ENCODE results near the gene NFAT5. TPM values are rescaled to one million over a fixed set of nuclear protein-coding genes. Genes with fewer than 3 reads are reported as not detected.

Gene NFAT5
- total RNA-seq, 2 donors from 2014 or later = 37.6 to 75.5 TPM

GRCh38 chr16:69703638-69704037 is 137.9 kb downstream of the NFAT5 start:
- no peak for ATAC-seq
- no peak for DNase-seq (ENCODE audit: low spot score in 2 of 2)
- Mint-ChIP-seq H3K27ac (no peak overlapping the region), H3K36me3 (no peaks in the 10 kb centered on the region), H3K9me3 (no peaks in the 10 kb centered on the region)

DNA sequence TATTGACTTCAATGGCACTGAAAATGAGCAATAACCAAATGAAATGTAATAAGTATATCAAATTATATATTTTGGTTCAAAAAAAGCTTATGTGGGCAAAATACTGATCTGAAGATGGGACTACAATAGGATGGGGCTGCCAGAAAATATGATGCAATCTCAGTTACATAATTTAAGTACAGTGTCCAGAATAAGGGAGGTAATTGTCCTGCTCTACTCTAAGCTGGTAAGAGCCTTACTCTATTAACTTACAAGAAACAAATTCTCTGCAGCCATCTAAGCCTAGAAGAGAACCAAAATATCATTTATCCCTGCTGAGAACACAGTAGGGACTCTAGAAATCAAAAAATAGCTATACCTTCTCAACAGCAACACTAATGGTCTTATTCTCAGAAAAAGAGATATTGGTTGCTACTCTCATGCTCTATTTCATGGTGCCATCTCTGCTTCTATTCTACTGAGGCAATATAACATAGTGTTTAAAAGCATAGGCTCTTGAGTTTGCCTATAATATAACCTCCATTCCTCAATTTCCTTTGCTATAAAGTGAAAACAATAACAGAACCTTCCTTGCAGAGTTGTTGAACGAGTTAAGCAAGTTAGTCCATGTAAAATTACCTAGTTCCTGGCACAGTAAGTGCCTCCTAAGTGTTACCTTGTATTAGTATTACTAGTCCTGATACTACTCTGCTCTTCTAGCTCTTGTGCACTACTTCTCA is 140.6 kb downstream of the NFAT5 start:
- no peaks in the 10 kb centered on the region for H3K9me3 Mint-ChIP-seq
- DNase-seq (ENCODE audit: low spot score in 2 of 2) (no peak), ATAC-seq (no peak)
- H3K36me3 Mint-ChIP-seq = no peaks in the 10 kb centered on the region
- H3K27ac Mint-ChIP-seq = peak overlapping the region in 1 of 2 donors; percentile 32

DNA sequence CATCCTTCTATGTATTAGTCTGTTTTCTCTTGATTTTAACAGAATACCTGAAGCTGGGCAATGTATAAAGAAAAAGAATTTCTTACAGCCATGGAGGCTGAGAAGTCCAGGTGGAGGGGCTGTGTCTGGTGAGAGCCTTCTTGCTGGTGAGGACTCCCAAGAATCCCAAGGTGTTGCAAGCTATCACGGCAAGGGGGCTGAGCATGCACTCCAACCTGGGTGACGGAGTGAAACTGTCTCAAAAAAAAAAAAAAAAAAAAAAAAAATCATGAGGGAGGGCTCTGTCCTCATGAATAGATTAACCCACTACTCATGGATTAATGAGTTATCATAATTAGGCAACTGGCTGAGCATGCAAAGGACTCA is 141.2 kb downstream of the NFAT5 start:
- DNase-seq (ENCODE audit: low spot score in 2 of 2) (no peak), ATAC-seq (no peak)
- no peaks in the 10 kb centered on the region for H3K9me3 Mint-ChIP-seq
- H3K36me3 Mint-ChIP-seq = no peaks in the 10 kb centered on the region
- H3K27ac Mint-ChIP-seq = peak overlapping the region in 1 of 2 donors; percentile 32

DNA sequence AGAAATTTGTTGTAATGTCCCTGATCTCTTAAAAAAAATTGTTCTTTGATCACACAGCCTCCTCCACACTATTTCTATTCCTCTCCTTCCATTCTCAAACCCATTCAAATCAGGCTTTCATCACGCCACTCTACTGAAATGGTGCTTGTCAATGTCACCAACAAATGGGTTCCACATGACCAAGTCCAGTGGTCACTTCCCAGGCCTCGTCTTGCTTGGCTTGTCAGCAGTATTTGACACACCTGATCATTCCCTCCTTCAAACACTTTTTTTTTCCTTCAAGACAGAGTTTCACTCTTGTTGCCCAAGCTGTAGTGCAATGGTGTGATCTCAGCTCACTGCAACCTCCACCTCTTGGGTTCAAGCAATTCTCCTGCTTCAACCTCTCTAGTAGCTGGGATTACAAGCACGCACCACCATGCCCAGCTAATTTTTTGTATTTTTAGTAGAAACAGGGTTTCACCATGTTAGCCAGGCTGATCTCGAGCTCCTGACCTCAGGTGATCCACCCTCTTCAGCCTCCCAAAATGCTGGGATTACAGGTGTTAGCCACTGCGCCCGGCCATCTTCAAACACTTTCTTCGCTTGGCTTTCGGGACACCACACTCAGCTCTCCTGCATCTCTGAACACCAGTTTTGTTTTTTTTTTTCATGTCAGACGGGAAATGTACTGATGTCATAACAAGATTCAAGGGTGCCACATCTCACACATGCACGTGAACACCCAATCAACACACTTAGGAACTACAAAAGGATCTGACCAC is 142.3 kb downstream of the NFAT5 start:
- ATAC-seq (no peak), DNase-seq (ENCODE audit: low spot score in 2 of 2) (no peak)
- peak overlapping the region; percentile 5 to 30 for H3K27ac Mint-ChIP-seq
- H3K9me3 Mint-ChIP-seq = no peaks in the 10 kb centered on the region
- H3K36me3 Mint-ChIP-seq = no peaks in the 10 kb centered on the region

DNA sequence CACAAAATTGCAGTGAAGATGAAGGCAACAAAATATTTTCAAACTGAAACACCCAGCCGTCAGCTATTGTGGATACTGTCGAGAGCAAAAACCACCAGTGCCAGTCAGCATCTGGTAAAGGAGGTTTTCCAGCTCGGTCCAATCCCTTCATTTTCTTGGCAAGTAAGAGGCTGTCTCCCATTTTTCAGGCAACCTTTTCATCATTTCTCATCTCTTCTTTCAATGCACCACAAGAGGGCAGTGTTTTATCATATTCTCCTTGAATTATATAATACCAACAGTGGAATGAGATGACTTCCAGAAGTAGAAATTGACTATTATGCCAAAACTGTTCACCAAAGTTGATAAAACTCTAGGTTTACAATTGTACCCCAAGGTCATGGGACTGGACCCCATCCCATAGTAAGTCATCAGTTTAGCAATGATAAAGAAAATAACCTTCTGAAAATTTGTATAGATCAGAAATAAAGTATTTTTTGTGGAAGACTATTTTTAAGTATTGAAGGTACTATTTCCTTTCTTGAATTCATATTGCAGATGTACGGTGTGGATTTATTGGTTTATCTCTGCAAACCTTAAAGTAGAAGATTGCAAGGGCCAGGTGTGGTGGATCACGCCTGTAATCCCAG is 143.8 kb downstream of the NFAT5 start:
- Mint-ChIP-seq H3K27ac (peak overlapping the region; percentile 30 to 39), H3K36me3 (no peaks in the 10 kb centered on the region), H3K9me3 (no peaks in the 10 kb centered on the region)
- ATAC-seq (peak in 1 of 2 donors; percentile 60), DNase-seq (ENCODE audit: low spot score in 2 of 2) (no peak)

DNA sequence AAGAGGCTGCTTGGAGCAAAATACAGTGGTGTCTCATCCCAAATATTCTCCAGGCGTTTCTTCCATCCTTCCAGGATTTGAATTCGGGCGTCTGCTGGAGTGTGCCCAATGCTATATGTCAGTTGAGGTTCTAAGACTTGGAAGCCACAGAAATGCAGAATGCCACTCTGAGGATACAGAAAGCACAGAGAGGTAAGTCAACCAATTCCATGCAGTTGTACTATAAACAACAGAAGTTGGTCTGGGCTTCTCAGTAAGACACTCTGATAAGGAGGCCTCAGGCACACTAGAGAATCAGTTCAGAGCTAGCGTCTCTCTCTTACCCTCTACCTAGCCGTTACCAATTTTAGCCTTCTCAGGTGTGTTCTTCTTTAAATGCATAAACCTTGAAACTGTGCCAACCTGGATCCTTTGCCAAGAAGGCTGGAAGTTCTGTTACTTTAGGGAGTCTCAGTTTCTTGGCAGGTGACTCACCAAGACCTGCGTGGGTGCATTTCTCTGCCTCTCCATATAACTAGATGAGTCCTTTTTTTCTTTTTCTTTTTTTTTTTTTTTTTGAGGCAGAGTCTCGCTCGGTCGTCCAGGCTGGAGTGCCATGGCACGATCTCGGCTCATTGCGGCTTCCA is 145.5 kb downstream of the NFAT5 start:
- no peaks in the 10 kb centered on the region for H3K9me3 Mint-ChIP-seq
- no peak for DNase-seq (ENCODE audit: low spot score in 2 of 2)
- H3K27ac Mint-ChIP-seq = no peak overlapping the region
- H3K36me3 Mint-ChIP-seq = no peaks in the 10 kb centered on the region
- ATAC-seq = peak; percentile 37 to 42

- no peaks in the 10 kb centered on the region for H3K9me3 Mint-ChIP-seq
- H3K36me3 Mint-ChIP-seq = no peaks in the 10 kb centered on the region
- DNase-seq (ENCODE audit: low spot score in 2 of 2) (no peak), ATAC-seq (peak; percentile 59 to 62)
- H3K27ac Mint-ChIP-seq = peak overlapping the region in 1 of 2 donors; percentile 25
Observed at GRCh38 chr16:69712277-69712676, 146.5 kb downstream of the NFAT5 start.

- ATAC-seq (no peak), DNase-seq (ENCODE audit: low spot score in 2 of 2) (no peak)
- no peak overlapping the region for H3K27ac Mint-ChIP-seq
- no peaks in the 10 kb centered on the region for H3K9me3 Mint-ChIP-seq
- H3K36me3 Mint-ChIP-seq = no peaks in the 10 kb centered on the region
Observed at GRCh38 chr16:69712914-69713581, 147.3 kb downstream of the NFAT5 start.

- peak overlapping the region in 1 of 2 donors; percentile 70 for H3K27ac Mint-ChIP-seq
- no peaks in the 10 kb centered on the region for H3K9me3 Mint-ChIP-seq
- DNase-seq (ENCODE audit: low spot score in 2 of 2) (no peak), ATAC-seq (no peak)
- H3K36me3 Mint-ChIP-seq = no peaks in the 10 kb centered on the region
Observed at GRCh38 chr16:69717066-69717465, 151.3 kb downstream of the NFAT5 start.

DNA sequence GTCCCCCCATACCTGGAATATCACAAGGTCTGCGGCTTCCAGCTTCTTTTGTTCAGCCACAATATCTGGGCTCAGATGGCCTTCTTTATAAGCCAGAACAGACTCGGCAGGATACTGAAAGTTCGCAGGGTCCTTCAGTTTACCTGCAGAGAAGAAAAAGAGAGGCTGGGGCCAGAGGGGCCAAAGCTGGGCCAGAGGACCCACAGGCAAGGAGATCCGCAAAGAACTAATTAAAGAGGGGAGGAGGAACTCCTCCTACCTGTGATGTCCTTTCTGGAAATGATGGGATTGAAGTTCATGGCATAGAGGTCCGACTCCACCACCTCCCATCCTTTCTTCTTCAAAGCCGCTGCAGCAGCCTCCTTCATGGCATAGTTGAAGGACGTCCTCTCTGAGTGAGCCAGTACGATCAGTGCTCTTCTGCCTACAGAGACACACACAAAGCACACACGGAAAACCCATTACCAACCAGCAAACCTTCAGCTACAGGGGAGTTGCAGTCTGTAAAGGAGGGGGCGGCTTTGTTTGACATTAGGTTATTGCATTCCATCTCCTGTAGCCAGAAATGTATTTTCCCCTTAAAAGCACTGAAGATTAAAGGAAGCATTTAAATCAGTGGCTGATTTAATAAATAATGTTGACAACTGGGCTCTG is 152.5 kb downstream of the NFAT5 start:
- ATAC-seq (no peak), DNase-seq (ENCODE audit: low spot score in 2 of 2) (no peak)
- Mint-ChIP-seq H3K9me3 (no peaks in the 10 kb centered on the region), H3K36me3 (no peaks in the 10 kb centered on the region), H3K27ac (no peak overlapping the region)

DNA sequence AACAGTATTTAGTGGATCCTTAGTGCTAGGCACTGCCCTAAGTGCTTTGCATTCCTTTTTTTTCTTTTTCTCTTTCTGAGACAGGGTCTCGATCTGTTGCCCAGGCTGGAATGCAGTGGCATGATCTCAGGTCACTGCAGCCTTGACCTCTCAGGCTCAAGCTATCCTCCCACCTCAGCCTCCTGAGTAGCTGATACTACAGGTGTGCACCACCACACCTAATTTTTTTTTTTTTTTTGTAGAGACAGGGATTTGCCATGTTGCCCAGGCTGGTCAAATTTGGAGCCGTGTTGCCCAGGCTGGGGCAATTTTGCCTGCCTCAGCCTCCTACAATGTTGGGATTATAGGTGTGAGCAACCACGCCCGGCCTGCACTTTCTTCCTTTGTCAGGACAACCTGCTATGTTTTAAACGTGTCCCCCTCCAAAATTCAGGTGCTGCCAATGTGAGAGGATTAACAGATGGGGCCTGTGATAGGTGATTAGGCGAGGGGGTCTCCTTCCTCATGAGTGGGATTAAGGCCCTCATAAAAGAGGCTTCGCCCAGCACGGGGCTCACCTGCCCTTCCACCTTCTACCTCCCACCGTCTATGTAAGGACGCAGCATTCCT is 155.2 kb downstream of the NFAT5 start:
- no peak overlapping the region for H3K27ac Mint-ChIP-seq
- ATAC-seq = no peak
- H3K9me3 Mint-ChIP-seq = no peaks in the 10 kb centered on the region
- peaks cover 0 to under 1% of the 10 kb centered on the region in 2 donors for H3K36me3 Mint-ChIP-seq
- DNase-seq (ENCODE audit: low spot score in 2 of 2) = no peak

DNA sequence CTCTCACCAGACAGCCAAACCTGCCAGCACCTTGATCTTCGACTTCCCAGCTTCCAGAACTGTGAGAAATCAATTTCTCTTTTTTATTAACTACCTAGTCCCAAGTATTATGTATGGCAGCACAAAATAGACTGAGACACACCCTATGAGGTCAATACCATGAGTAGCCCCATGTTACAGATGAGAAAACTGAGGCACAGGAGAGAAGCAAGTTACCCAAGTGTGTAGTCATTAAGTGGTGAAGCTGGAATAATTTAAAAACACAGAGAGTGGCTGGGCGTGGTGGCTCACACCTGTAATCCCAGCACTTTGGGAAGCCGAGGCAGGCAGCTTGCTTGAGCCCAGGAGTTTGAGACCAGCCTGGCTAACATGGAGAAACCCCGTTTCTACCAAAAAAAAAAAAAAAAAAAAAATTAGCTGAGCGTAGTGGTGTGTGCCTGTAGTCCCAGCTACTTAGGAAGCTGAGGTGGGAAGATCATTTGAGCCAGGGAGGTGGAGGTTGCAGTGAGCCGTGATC is 155.7 kb downstream of the NFAT5 start:
- H3K9me3 Mint-ChIP-seq = no peaks in the 10 kb centered on the region
- H3K36me3 Mint-ChIP-seq = peaks cover 3 to 6% of the 10 kb centered on the region in 2 donors
- ATAC-seq = no peak
- DNase-seq (ENCODE audit: low spot score in 2 of 2) = no peak
- peak overlapping the region in 1 of 2 donors; percentile 6 for H3K27ac Mint-ChIP-seq

- DNase-seq (ENCODE audit: low spot score in 2 of 2) (no peak), ATAC-seq (no peak)
- Mint-ChIP-seq H3K27ac (no peak overlapping the region), H3K36me3 (peaks cover 8 to 14% of the 10 kb centered on the region in 2 donors), H3K9me3 (no peaks in the 10 kb centered on the region)
Observed at GRCh38 chr16:69724414-69724873, 158.7 kb downstream of the NFAT5 start.

GRCh38 chr16:69724981-69725479 is 159.3 kb downstream of the NFAT5 start:
- ATAC-seq = no peak
- DNase-seq (ENCODE audit: low spot score in 2 of 2) = peak in 1 of 2 donors; percentile 43
- H3K9me3 Mint-ChIP-seq = no peaks in the 10 kb centered on the region
- H3K27ac Mint-ChIP-seq = peak overlapping the region; percentile 44 to 98
- peaks cover 8 to 14% of the 10 kb centered on the region in 2 donors for H3K36me3 Mint-ChIP-seq

Measured in activated naive CD4-positive, alpha-beta T cell treated with anti-CD3 and anti-CD28 coated beads, Interleukin-2, amount 50 U/mL, for 72 hours (primary cell).